ENCODE results near the gene CDKN1C.

CDKN1C gene

GRCh38 chr11:2924821-2925675 is 39.5 kb upstream of the CDKN1C start:
- WGBS, 2 donors (ENCODE audit: extremely low coverage in 2 of 2, insufficient read length in 2 of 2, insufficient replicate concordance in 1 of 2) = no CpG with 5 or more reads among the region's 30 CpGs

GRCh38 chr11:2924381-2924780 is 38.8 kb upstream of the CDKN1C start:
- WGBS, 2 donors (ENCODE audit: extremely low coverage in 2 of 2, insufficient read length in 2 of 2, insufficient replicate concordance in 1 of 2) = no CpG with 5 or more reads among the region's 10 CpGs
- no peak for DNase-seq (ENCODE audit: low spot score)
- no peak overlapping the region for H2BK12ac ChIP-seq (ENCODE audit: low read length)
- no peak overlapping the region for H2BK5ac ChIP-seq (ENCODE audit: low read length)
- no peak overlapping the region for H3K4ac ChIP-seq (ENCODE audit: low read length)
- peaks cover 22 to 29% (median 29%) of the 10 kb centered on the region in 3 experiments for H3K27me3 ChIP-seq (ENCODE audit: control insufficient read depth in 3 of 3, insufficient read depth in 3 of 3, low read depth in 1 of 3, low read length in 3 of 3)
- no peaks in the 10 kb centered on the region for H3K36me3 ChIP-seq (replicated peaks in 1 of 2; ENCODE audit: control insufficient read depth in 2 of 2, insufficient read depth in 2 of 2, low read length in 2 of 2)
- H3K4me1 ChIP-seq (ENCODE audit: control insufficient read depth in 2 of 2, insufficient read depth in 1 of 2, low read depth in 1 of 2, low read length in 2 of 2) = peaks cover 2% of the 10 kb centered on the region in 2 donors
- no peak overlapping the region for H3K9ac ChIP-seq (ENCODE audit: low read depth, low read length, poor library complexity)
- peaks cover 11 to 15% of the 10 kb centered on the region in 2 donors for H3K9me3 ChIP-seq (replicated peaks in 1 of 2; ENCODE audit: control insufficient read depth in 2 of 2, insufficient read depth in 1 of 2, low read depth in 1 of 2, low read length in 2 of 2)
- no peak overlapping the region for H4K91ac ChIP-seq (ENCODE audit: low read depth, low read length, poor library complexity)
- H3K23ac ChIP-seq (ENCODE audit: low read depth, low read length, poor library complexity) = no peak overlapping the region
- H3K18ac ChIP-seq (ENCODE audit: low read length) = peak overlapping the region; percentile 71
- H4K8ac ChIP-seq (ENCODE audit: low read depth, low read length) = no peak overlapping the region
- H3K4me3 ChIP-seq (ENCODE audit: low read length in 2 of 2) = no peak overlapping the region
- H3K4me2 ChIP-seq (ENCODE audit: insufficient read depth, low read length, poor library complexity, severe bottlenecking) = no peak overlapping the region
- peak overlapping the region; percentile 56 for H2AK5ac ChIP-seq (ENCODE audit: low read depth, low read length)
- peak overlapping the region; percentile 71 for H3K14ac ChIP-seq (ENCODE audit: low read length)
- H2BK120ac ChIP-seq (ENCODE audit: low read depth, low read length) = no peak overlapping the region
- H2AFZ ChIP-seq (ENCODE audit: low read length) = no peak overlapping the region
- H2BK15ac ChIP-seq (ENCODE audit: low read length) = no peak overlapping the region
- H3K27ac ChIP-seq (replicated peaks; ENCODE audit: low read length) = no peak overlapping the region
- H3K79me1 ChIP-seq (ENCODE audit: low read depth, low read length) = no peaks in the 10 kb centered on the region

More at GRCh38 chr11:2924821-2925675, 39.5 kb upstream of the CDKN1C start:
- Histone ChIP-seq H3K4ac (ENCODE audit: low read length) (no peak overlapping the region), H2BK120ac (ENCODE audit: low read depth, low read length) (no peak overlapping the region), H3K4me1 (ENCODE audit: control insufficient read depth in 2 of 2, insufficient read depth in 1 of 2, low read depth in 1 of 2, low read length in 2 of 2) (peaks cover 4 to 6% of the 10 kb centered on the region in 2 donors), H3K79me1 (ENCODE audit: low read depth, low read length) (no peaks in the 10 kb centered on the region), H2BK5ac (ENCODE audit: low read length) (peak overlapping the region; percentile 16), H2BK12ac (ENCODE audit: low read length) (peak overlapping the region; percentile 58), H2BK15ac (ENCODE audit: low read length) (no peak overlapping the region), H3K23ac (ENCODE audit: low read depth, low read length, poor library complexity) (no peak overlapping the region), H3K9ac (ENCODE audit: low read depth, low read length, poor library complexity) (peak overlapping the region; percentile 60), H4K8ac (ENCODE audit: low read depth, low read length) (no peak overlapping the region), H3K27me3 (ENCODE audit: control insufficient read depth in 3 of 3, insufficient read depth in 3 of 3, low read depth in 1 of 3, low read length in 3 of 3) (peaks cover 29 to 36% (median 36%) of the 10 kb centered on the region in 3 experiments), H3K18ac (ENCODE audit: low read length) (peak overlapping the region; percentile 38), H3K27ac (replicated peaks; ENCODE audit: low read length) (no peak overlapping the region), H3K4me2 (ENCODE audit: insufficient read depth, low read length, poor library complexity, severe bottlenecking) (no peak overlapping the region), H3K14ac (ENCODE audit: low read length) (peak overlapping the region; percentile 71), H2AK5ac (ENCODE audit: low read depth, low read length) (no peak overlapping the region), H4K91ac (ENCODE audit: low read depth, low read length, poor library complexity) (no peak overlapping the region), H3K4me3 (ENCODE audit: low read length in 2 of 2) (no peak overlapping the region), H2AFZ (ENCODE audit: low read length) (no peak overlapping the region), H3K36me3 (replicated peaks in 1 of 2; ENCODE audit: control insufficient read depth in 2 of 2, insufficient read depth in 2 of 2, low read length in 2 of 2) (no peaks in the 10 kb centered on the region), H3K9me3 (replicated peaks in 1 of 2; ENCODE audit: control insufficient read depth in 2 of 2, insufficient read depth in 1 of 2, low read depth in 1 of 2, low read length in 2 of 2) (peaks cover 11 to 15% of the 10 kb centered on the region in 2 donors)
- no peak for DNase-seq (ENCODE audit: low spot score)

GRCh38 chr11:2923446-2924375 is 38.1 kb upstream of the CDKN1C start:
- Histone ChIP-seq H3K9ac (ENCODE audit: low read depth, low read length, poor library complexity) (no peak overlapping the region), H3K23ac (ENCODE audit: low read depth, low read length, poor library complexity) (no peak overlapping the region), H3K79me1 (ENCODE audit: low read depth, low read length) (no peaks in the 10 kb centered on the region), H4K8ac (ENCODE audit: low read depth, low read length) (peak overlapping the region; percentile 65), H3K9me3 (replicated peaks in 1 of 2; ENCODE audit: control insufficient read depth in 2 of 2, insufficient read depth in 1 of 2, low read depth in 1 of 2, low read length in 2 of 2) (peaks cover 11 to 15% of the 10 kb centered on the region in 2 donors), H3K36me3 (replicated peaks in 1 of 2; ENCODE audit: control insufficient read depth in 2 of 2, insufficient read depth in 2 of 2, low read length in 2 of 2) (no peaks in the 10 kb centered on the region), H3K4me2 (ENCODE audit: insufficient read depth, low read length, poor library complexity, severe bottlenecking) (no peak overlapping the region), H3K4ac (ENCODE audit: low read length) (peak overlapping the region; percentile 37), H3K27me3 (ENCODE audit: control insufficient read depth in 3 of 3, insufficient read depth in 3 of 3, low read depth in 1 of 3, low read length in 3 of 3) (peaks cover 16 to 24% (median 22%) of the 10 kb centered on the region in 3 experiments), H3K14ac (ENCODE audit: low read length) (peak overlapping the region; percentile 21), H4K91ac (ENCODE audit: low read depth, low read length, poor library complexity) (no peak overlapping the region), H2BK120ac (ENCODE audit: low read depth, low read length) (no peak overlapping the region), H2AK5ac (ENCODE audit: low read depth, low read length) (peak overlapping the region; percentile 75), H3K4me1 (ENCODE audit: control insufficient read depth in 2 of 2, insufficient read depth in 1 of 2, low read depth in 1 of 2, low read length in 2 of 2) (no peaks in the 10 kb centered on the region), H3K4me3 (ENCODE audit: low read length in 2 of 2) (peak overlapping the region in 1 of 2 donors; percentile 66), H3K27ac (replicated peaks; ENCODE audit: low read length) (no peak overlapping the region), H2AFZ (ENCODE audit: low read length) (no peak overlapping the region), H3K18ac (ENCODE audit: low read length) (peak overlapping the region; percentile 71), H2BK15ac (ENCODE audit: low read length) (no peak overlapping the region), H2BK5ac (ENCODE audit: low read length) (no peak overlapping the region), H2BK12ac (ENCODE audit: low read length) (no peak overlapping the region)
- WGBS, 2 donors (ENCODE audit: extremely low coverage in 2 of 2, insufficient read length in 2 of 2, insufficient replicate concordance in 1 of 2) = no CpG with 5 or more reads among the region's 22 CpGs
- no peak for DNase-seq (ENCODE audit: low spot score)
